Body of pancreas (tissue), 4 donors: ENCODE measurements around the gene CAPZB. TPM values are rescaled to one million over a fixed set of nuclear protein-coding genes. Genes with fewer than 3 reads are reported as not detected.
A peak's percentile ranks its signal among the peaks of the same experiment; 100 is the strongest.

Source experiments
- ATAC-seq: fragments of 150-250 bp; one replicate; pipeline ENCODE4 v1.9.1; 2016
- DNase-seq, 4 donors: peaks; one replicate each; pipeline ENCODE4 v3.0.0-alpha.2; 2019
- H3K27ac ChIP-seq, 4 donors: fragments of 200-600 bp; sonication (generic); 1 replicate in 3 of 4; 2 replicates in 1 of 4; pipeline versions ENCODE4 v1.5.1 to v1.6.1; 2016 to 2019; ENCODE audit warnings: mild to moderate bottlenecking in 1 of 4, mixed read lengths in 1 of 4, moderate library complexity in 1 of 4
- H3K27me3 ChIP-seq, 2 donors: fragments of 200-600 bp; sonication (generic); one replicate each; pipeline ENCODE4 v1.6.0; 2016; ENCODE audit warnings: mild to moderate bottlenecking in 1 of 2
- H3K36me3 ChIP-seq, 2 donors: fragments of 200-600 bp; sonication (generic); replicated peaks in 1 of 2; 2 replicates each; pipeline ENCODE4 v1.5.1; 2016; ENCODE audit warnings: low read depth in 2 of 2; ENCODE audit not compliant: insufficient read depth in 1 of 2
- H3K4me1 ChIP-seq: fragments of 200-600 bp; sonication (generic); one replicate; pipeline ENCODE4 v1.6.0; 2016
- H3K4me3 ChIP-seq, 2 donors: fragments of 200-600 bp; sonication (generic); 1 replicate in 1 of 2; 2 replicates in 1 of 2; pipeline ENCODE4 v1.5.1; 2016 to 2019
- H3K9me3 ChIP-seq, 3 donors: fragments of 200-600 bp; sonication (generic); 1 replicate in 2 of 3; 2 replicates in 1 of 3; pipeline ENCODE4 v1.5.1; 2016
- CTCF ChIP-seq, 7 experiments: fragments of 450-650 bp in 4 of 7; fragments of 200-600 bp in 3 of 7; sonication (generic) in 3 of 7; IDR thresholded peaks; one replicate each; pipeline ENCODE4 v1.5.1; 2016 to 2019; ENCODE audit warnings: antibody characterized with exemption in 7 of 7
- POLR2A ChIP-seq, 3 donors: fragments of 450-650 bp; IDR thresholded peaks; one replicate each; pipeline ENCODE4 v1.6.1; 2016; ENCODE audit warnings: antibody characterized with exemption in 3 of 3, mild to moderate bottlenecking in 2 of 3
- WGBS, 2 donors: methylation state at CpG; one replicate each; pipeline ENCODE4 v1.1.5; 2017; 5-methylcytosine and 5-hydroxymethylcytosine counted together
- intact Hi-C: fragments of 100-400 bp; cut with DNase I; formaldehyde crosslinking; loops from one replicate; pipeline ENCODE4 v1.15.1; 2023
- total RNA-seq, 2 donors: library from RNA; depleted of rRNA; stranded (reverse); fragments of >200 nt; gene quantifications; one replicate each; pipeline ENCODE4 v1.1.0, GENCODE V29; 2016

The CAPZB gene
- total RNA-seq, 2 donors from 2014 or later, result 35.5 to 54.1 TPM

- TF ChIP-seq CTCF (IDR thresholded peaks at IDR 0.05) (no peak), POLR2A (IDR thresholded peaks at IDR 0.05) (no peak)
- ATAC-seq (no peak), DNase-seq (no peak)
- intact Hi-C loops, result no loop called here
- WGBS, 2 donors, result 83 to 91% methylated on average over 3 of the region's 3 CpGs
- Histone ChIP-seq H3K4me1 (peaks cover 11% of the 10 kb centered on the region), H3K27me3 (no peaks in the 10 kb centered on the region), H3K9me3 (no peaks in the 10 kb centered on the region), H3K36me3 (no peaks in the 10 kb centered on the region), H3K4me3 (no peak overlapping the region), H3K27ac (no peak overlapping the region)
These were observed 166.1 kb downstream of the CAPZB start for GRCh38 chr1:19319196-19319595.

- H3K27me3 ChIP-seq, result no peaks in the 10 kb centered on the region
- intact Hi-C loops, result no loop called here
- H3K36me3 ChIP-seq, result no peaks in the 10 kb centered on the region
- DNase-seq (no peak), ATAC-seq (no peak)
- no peak overlapping the region for H3K27ac ChIP-seq
- peaks cover 28% of the 10 kb centered on the region for H3K4me1 ChIP-seq
- H3K9me3 ChIP-seq, result no peaks in the 10 kb centered on the region
- H3K4me3 ChIP-seq, result no peak overlapping the region
- TF ChIP-seq CTCF (IDR thresholded peaks at IDR 0.05), result no peak
- TF ChIP-seq POLR2A (IDR thresholded peaks at IDR 0.05), result no peak
- 84 to 88% methylated on average over 9 to 13 of the region's 13 CpGs for WGBS, 2 donors
These were observed 168.0 kb downstream of the CAPZB start for GRCh38 chr1:19317126-19317910.

DNA sequence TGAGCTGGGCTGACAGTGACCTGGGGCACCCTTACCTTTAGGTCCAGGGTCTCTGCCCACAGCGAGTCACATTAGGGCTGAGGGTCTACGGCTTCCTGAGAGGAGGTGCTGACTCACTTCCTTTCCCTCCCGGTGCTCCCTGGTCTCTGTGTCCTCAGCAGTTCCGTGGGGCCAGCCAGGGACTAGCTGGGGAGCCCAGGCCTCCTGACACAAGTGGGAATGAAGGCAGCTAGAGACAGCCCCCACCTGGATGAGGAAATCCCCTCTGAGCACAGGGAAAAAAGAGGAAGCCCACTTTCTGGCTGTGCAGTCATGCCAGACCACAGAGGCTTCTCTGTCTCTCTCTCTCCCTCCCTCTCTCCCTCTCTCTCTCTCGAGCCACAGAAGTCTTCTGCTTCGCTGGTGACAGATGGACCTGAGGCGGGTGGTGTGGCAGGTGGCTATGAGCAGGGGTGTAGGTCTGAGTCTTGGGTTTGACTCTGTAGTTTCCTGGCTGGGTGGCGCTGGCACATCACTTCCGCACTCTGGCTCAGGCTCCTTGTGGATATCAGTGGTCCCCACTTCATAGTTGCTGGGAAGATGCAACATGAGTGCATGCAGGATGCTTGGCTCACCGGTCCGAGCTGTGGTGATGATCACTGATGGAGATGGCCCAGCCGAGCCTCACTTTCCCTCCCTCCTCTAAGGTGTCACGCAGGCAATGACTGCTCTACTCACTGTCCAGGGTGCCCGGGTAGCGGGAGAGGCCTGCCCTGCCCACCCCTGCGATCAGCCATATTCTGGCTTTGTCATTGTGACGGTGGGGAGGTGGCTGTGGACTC is 169.8 kb downstream of the CAPZB start:
- H3K4me1 ChIP-seq, result peaks cover 39% of the 10 kb centered on the region
- no peak overlapping the region for H3K27ac ChIP-seq
- H3K9me3 ChIP-seq, result no peaks in the 10 kb centered on the region
- no peaks in the 10 kb centered on the region for H3K36me3 ChIP-seq
- DNase-seq, result peak in 1 of 4 donors; percentile 28
- intact Hi-C loops, result no loop called here
- 70 to 72% methylated on average over 4 to 16 of the region's 17 CpGs for WGBS, 2 donors
- H3K27me3 ChIP-seq, result no peaks in the 10 kb centered on the region
- no peak overlapping the region for H3K4me3 ChIP-seq
- no peak for ATAC-seq
- no peak for TF ChIP-seq CTCF (IDR thresholded peaks at IDR 0.05)
- TF ChIP-seq POLR2A (IDR thresholded peaks at IDR 0.05), result no peak

GRCh38 chr1:19313961-19314882 is 171.1 kb downstream of the CAPZB start:
- no peak for ATAC-seq
- intact Hi-C loops, result no loop called here
- Histone ChIP-seq H3K9me3 (no peaks in the 10 kb centered on the region), H3K27ac (no peak overlapping the region), H3K36me3 (no peaks in the 10 kb centered on the region), H3K4me3 (no peak overlapping the region), H3K4me1 (peaks cover 47% of the 10 kb centered on the region), H3K27me3 (no peaks in the 10 kb centered on the region)
- 80 to 86% methylated on average over 9 to 10 of the region's 10 CpGs for WGBS, 2 donors
- no peak for TF ChIP-seq CTCF (IDR thresholded peaks at IDR 0.05)
- TF ChIP-seq POLR2A (IDR thresholded peaks at IDR 0.05), result no peak
- DNase-seq, result no peak
